Measurements from ENCODE around the gene ERFL.

ERFL gene

GRCh38 chr19:41883821-41884733 lies 44.2 kb downstream of the ERFL start:
- H3K4me1 ChIP-seq (ENCODE audit: control insufficient read depth in 1 of 2, insufficient read depth in 2 of 2, low read length in 2 of 2), result peaks cover 35 to 45% of the 10 kb centered on the region in 2 donors
- no peaks in the 10 kb centered on the region for H3K9me3 ChIP-seq (ENCODE audit: control insufficient read depth in 1 of 2, low read length in 2 of 2)
- no peaks in the 10 kb centered on the region for H3K27me3 ChIP-seq (ENCODE audit: control insufficient read depth in 1 of 2, insufficient read depth in 2 of 2, low read length in 2 of 2)
- peak overlapping the region; percentile 90 to 97 for H3K4me3 ChIP-seq (ENCODE audit: low read depth in 1 of 2, low read length in 2 of 2)
- H3K27ac ChIP-seq (ENCODE audit: low read depth, low read length), result peak overlapping the region; percentile 53
- peak overlapping the region; percentile 89 to 98 for H3K9ac ChIP-seq (ENCODE audit: low read depth in 1 of 2, low read length in 2 of 2)
- peaks cover 3 to 8% of the 10 kb centered on the region in 2 donors for H3K36me3 ChIP-seq (ENCODE audit: control insufficient read depth in 1 of 2, insufficient read depth in 2 of 2, low read length in 2 of 2)

GRCh38 chr19:41883463-41883820 lies 44.8 kb downstream of the ERFL start:
- peak overlapping the region; percentile 89 to 98 for H3K9ac ChIP-seq (ENCODE audit: low read depth in 1 of 2, low read length in 2 of 2)
- peaks cover 34 to 45% of the 10 kb centered on the region in 2 donors for H3K4me1 ChIP-seq (ENCODE audit: control insufficient read depth in 1 of 2, insufficient read depth in 2 of 2, low read length in 2 of 2)
- H3K36me3 ChIP-seq (ENCODE audit: control insufficient read depth in 1 of 2, insufficient read depth in 2 of 2, low read length in 2 of 2), result peaks cover 0 to 4% of the 10 kb centered on the region in 2 donors
- no peaks in the 10 kb centered on the region for H3K9me3 ChIP-seq (ENCODE audit: control insufficient read depth in 1 of 2, low read length in 2 of 2)
- H3K27me3 ChIP-seq (ENCODE audit: control insufficient read depth in 1 of 2, insufficient read depth in 2 of 2, low read length in 2 of 2), result no peaks in the 10 kb centered on the region
- peak overlapping the region; percentile 90 to 95 for H3K4me3 ChIP-seq (ENCODE audit: low read depth in 1 of 2, low read length in 2 of 2)
- peak overlapping the region; percentile 46 for H3K27ac ChIP-seq (ENCODE audit: low read depth, low read length)

- H3K9ac ChIP-seq (ENCODE audit: low read depth in 1 of 2, low read length in 2 of 2), result peak within 1 kb of the TSS; percentile 89 to 98
- H3K4me1 ChIP-seq (ENCODE audit: control insufficient read depth in 1 of 2, insufficient read depth in 2 of 2, low read length in 2 of 2), result peaks cover 29 to 45% of the 10 kb centered on the region in 2 donors
- H3K36me3 ChIP-seq (ENCODE audit: control insufficient read depth in 1 of 2, insufficient read depth in 2 of 2, low read length in 2 of 2), result no peaks in the 10 kb centered on the region
- no peaks in the 10 kb centered on the region for H3K27me3 ChIP-seq (ENCODE audit: control insufficient read depth in 1 of 2, insufficient read depth in 2 of 2, low read length in 2 of 2)
- peak within 1 kb of the TSS; percentile 90 to 95 for H3K4me3 ChIP-seq (ENCODE audit: low read depth in 1 of 2, low read length in 2 of 2)
- no peaks in the 10 kb centered on the region for H3K9me3 ChIP-seq (ENCODE audit: control insufficient read depth in 1 of 2, low read length in 2 of 2)
- H3K27ac ChIP-seq (ENCODE audit: low read depth, low read length), result peak within 1 kb of the TSS; percentile 62
Observed at GRCh38 chr19:41882568-41883462, 45.4 kb downstream of the ERFL start, which contains the start of gene ARHGEF1. Gene ARHGEF1, plus strand, starts transcription at chr19:41883184. Its CDS starts 4,899 bp downstream, at chr19:41888083.

- H3K27ac ChIP-seq (ENCODE audit: low read depth, low read length), result no peak overlapping the region
- H3K4me3 ChIP-seq (ENCODE audit: low read depth in 1 of 2, low read length in 2 of 2), result no peak overlapping the region
- no peaks in the 10 kb centered on the region for H3K9me3 ChIP-seq (ENCODE audit: control insufficient read depth in 1 of 2, low read length in 2 of 2)
- peaks cover 15 to 36% of the 10 kb centered on the region in 2 donors for H3K4me1 ChIP-seq (ENCODE audit: control insufficient read depth in 1 of 2, insufficient read depth in 2 of 2, low read length in 2 of 2)
- H3K36me3 ChIP-seq (ENCODE audit: control insufficient read depth in 1 of 2, insufficient read depth in 2 of 2, low read length in 2 of 2), result no peaks in the 10 kb centered on the region
- H3K9ac ChIP-seq (ENCODE audit: low read depth in 1 of 2, low read length in 2 of 2), result no peak overlapping the region
- no peaks in the 10 kb centered on the region for H3K27me3 ChIP-seq (ENCODE audit: control insufficient read depth in 1 of 2, insufficient read depth in 2 of 2, low read length in 2 of 2)
Observed at GRCh38 chr19:41880329-41880708, 47.9 kb downstream of the ERFL start.

- Histone ChIP-seq H3K4me3 (ENCODE audit: low read depth in 1 of 2, low read length in 2 of 2) (no peak overlapping the region), H3K9me3 (ENCODE audit: control insufficient read depth in 1 of 2, low read length in 2 of 2) (no peaks in the 10 kb centered on the region), H3K27me3 (ENCODE audit: control insufficient read depth in 1 of 2, insufficient read depth in 2 of 2, low read length in 2 of 2) (no peaks in the 10 kb centered on the region), H3K36me3 (ENCODE audit: control insufficient read depth in 1 of 2, insufficient read depth in 2 of 2, low read length in 2 of 2) (no peaks in the 10 kb centered on the region), H3K27ac (ENCODE audit: low read depth, low read length) (no peak overlapping the region), H3K4me1 (ENCODE audit: control insufficient read depth in 1 of 2, insufficient read depth in 2 of 2, low read length in 2 of 2) (peaks cover 12 to 31% of the 10 kb centered on the region in 2 donors), H3K9ac (ENCODE audit: low read depth in 1 of 2, low read length in 2 of 2) (no peak overlapping the region)
Observed at GRCh38 chr19:41879670-41880328, 48.5 kb downstream of the ERFL start.

GRCh38 chr19:41879080-41879479 lies 49.2 kb downstream of the ERFL start:
- H3K36me3 ChIP-seq (ENCODE audit: control insufficient read depth in 1 of 2, insufficient read depth in 2 of 2, low read length in 2 of 2), result no peaks in the 10 kb centered on the region
- no peak overlapping the region for H3K27ac ChIP-seq (ENCODE audit: low read depth, low read length)
- H3K27me3 ChIP-seq (ENCODE audit: control insufficient read depth in 1 of 2, insufficient read depth in 2 of 2, low read length in 2 of 2), result no peaks in the 10 kb centered on the region
- H3K4me1 ChIP-seq (ENCODE audit: control insufficient read depth in 1 of 2, insufficient read depth in 2 of 2, low read length in 2 of 2), result peaks cover 12 to 28% of the 10 kb centered on the region in 2 donors
- H3K9ac ChIP-seq (ENCODE audit: low read depth in 1 of 2, low read length in 2 of 2), result no peak overlapping the region
- no peaks in the 10 kb centered on the region for H3K9me3 ChIP-seq (ENCODE audit: control insufficient read depth in 1 of 2, low read length in 2 of 2)
- H3K4me3 ChIP-seq (ENCODE audit: low read depth in 1 of 2, low read length in 2 of 2), result no peak overlapping the region

- H3K36me3 ChIP-seq (ENCODE audit: control insufficient read depth in 1 of 2, insufficient read depth in 2 of 2, low read length in 2 of 2), result no peaks in the 10 kb centered on the region
- H3K9ac ChIP-seq (ENCODE audit: low read depth in 1 of 2, low read length in 2 of 2), result no peak overlapping the region
- H3K4me1 ChIP-seq (ENCODE audit: control insufficient read depth in 1 of 2, insufficient read depth in 2 of 2, low read length in 2 of 2), result peaks cover 8 to 25% of the 10 kb centered on the region in 2 donors
- H3K27ac ChIP-seq (ENCODE audit: low read depth, low read length), result no peak overlapping the region
- H3K27me3 ChIP-seq (ENCODE audit: control insufficient read depth in 1 of 2, insufficient read depth in 2 of 2, low read length in 2 of 2), result no peaks in the 10 kb centered on the region
- H3K4me3 ChIP-seq (ENCODE audit: low read depth in 1 of 2, low read length in 2 of 2), result no peak overlapping the region
- H3K9me3 ChIP-seq (ENCODE audit: control insufficient read depth in 1 of 2, low read length in 2 of 2), result no peaks in the 10 kb centered on the region
Observed at GRCh38 chr19:41877916-41878905, 50.0 kb downstream of the ERFL start.

GRCh38 chr19:41876847-41877832 lies 51.1 kb downstream of the ERFL start, which contains the start of gene CD79A:
Gene CD79A, plus strand, starts transcription at chr19:41877279. Its CDS starts 26 bp downstream, at chr19:41877305.
- Histone ChIP-seq H3K27me3 (ENCODE audit: control insufficient read depth in 1 of 2, insufficient read depth in 2 of 2, low read length in 2 of 2) (no peaks in the 10 kb centered on the region), H3K27ac (ENCODE audit: low read depth, low read length) (peak within 1 kb of the TSS; percentile 42), H3K9me3 (ENCODE audit: control insufficient read depth in 1 of 2, low read length in 2 of 2) (no peaks in the 10 kb centered on the region), H3K36me3 (ENCODE audit: control insufficient read depth in 1 of 2, insufficient read depth in 2 of 2, low read length in 2 of 2) (peaks cover 0 to 4% of the 10 kb centered on the region in 2 donors), H3K9ac (ENCODE audit: low read depth in 1 of 2, low read length in 2 of 2) (no peak within 1 kb of the TSS), H3K4me3 (ENCODE audit: low read depth in 1 of 2, low read length in 2 of 2) (peak within 1 kb of the TSS; percentile 28 to 35), H3K4me1 (ENCODE audit: control insufficient read depth in 1 of 2, insufficient read depth in 2 of 2, low read length in 2 of 2) (peaks cover 12 to 34% of the 10 kb centered on the region in 2 donors)

Measured in duodenal mucosa (tissue), 2 donors.